ENCODE results near the gene ARHGAP25. TPM values are rescaled to one million over a fixed set of nuclear protein-coding genes. Genes with fewer than 3 reads are reported as not detected.

ARHGAP25 gene
- total RNA-seq, 2 experiments from 2014 or later = 79.8 to 87.7 TPM

- ChIA-PET POLR2A (no interaction called here), CTCF (interaction anchor here (0.7 to 3.1 kb wide), 2 partner anchors 66 to 108 kb away, joined by 7 to 9 read pairs; no protein-coding TSS in a partner anchor)
Measured at GRCh38 chr2:68817306-68817705, 82.7 kb downstream of the ARHGAP25 start.

DNA sequence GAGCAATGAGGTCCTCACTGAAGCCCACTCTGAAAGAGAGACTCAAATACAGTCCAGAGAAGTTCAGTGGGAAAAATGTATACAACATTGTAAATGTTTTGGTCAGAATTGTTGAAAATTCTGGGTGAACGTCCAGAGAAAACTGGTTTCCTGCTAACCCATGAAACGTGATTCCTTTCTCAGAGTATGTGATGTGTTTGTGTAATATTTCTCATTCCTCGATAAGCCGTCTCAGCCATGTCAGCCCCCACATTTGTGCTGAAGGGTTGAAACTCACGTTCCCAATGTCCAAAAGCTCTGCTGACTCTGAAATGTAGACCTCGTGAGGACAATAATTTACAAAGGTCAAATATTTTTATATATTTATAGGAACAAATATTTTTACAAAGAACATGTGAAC lies 84.9 kb downstream of the ARHGAP25 start:
- ChIA-PET CTCF (interaction anchor here (0.8 kb wide), 2 partner anchors 20 to 111 kb away, joined by 3 read pairs; no protein-coding TSS in a partner anchor), POLR2A (interaction anchor here (1.1 kb wide), 1 partner anchor 10 kb away, joined by 3 read pairs; no protein-coding TSS in a partner anchor)
- Mint-ChIP-seq H3K4me3 (no peak overlapping the region), H3K27me3 (no peaks in the 10 kb centered on the region), H3K4me1 (ENCODE audit: low read depth) (peaks cover 12% of the 10 kb centered on the region), H3K36me3 (peaks cover 62% of the 10 kb centered on the region), H3K9me3 (no peaks in the 10 kb centered on the region), H3K27ac (peak overlapping the region; percentile 25)
- intact Hi-C loops (cut with micrococcal nuclease) = no loop called here
- DNase-seq = no peak

More at GRCh38 chr2:68817306-68817705, 82.7 kb downstream of the ARHGAP25 start:
- peaks cover 61% of the 10 kb centered on the region for H3K36me3 Mint-ChIP-seq
- H3K4me1 Mint-ChIP-seq (ENCODE audit: low read depth) = peaks cover 6% of the 10 kb centered on the region
- no peak overlapping the region for H3K4me3 Mint-ChIP-seq
- intact Hi-C loops (cut with micrococcal nuclease) = no loop called here
- peak overlapping the region; percentile 81 for H3K27ac Mint-ChIP-seq
- H3K9me3 Mint-ChIP-seq = no peaks in the 10 kb centered on the region
- no peak for DNase-seq
- no peaks in the 10 kb centered on the region for H3K27me3 Mint-ChIP-seq

- Mint-ChIP-seq H3K36me3 (peaks cover 57% of the 10 kb centered on the region), H3K27me3 (no peaks in the 10 kb centered on the region), H3K4me1 (ENCODE audit: low read depth) (peaks cover 12% of the 10 kb centered on the region), H3K4me3 (no peak overlapping the region), H3K9me3 (no peaks in the 10 kb centered on the region), H3K27ac (no peak overlapping the region)
- DNase-seq = no peak
- intact Hi-C loops (cut with micrococcal nuclease) = no loop called here
- ChIA-PET POLR2A (no interaction called here), CTCF (interaction anchor here (1.3 kb wide), 1 partner anchor 113 kb away, joined by 3 read pairs; no protein-coding TSS in a partner anchor)
Measured at GRCh38 chr2:68822207-68822872, 87.7 kb downstream of the ARHGAP25 start.

GRCh38 chr2:68824831-68825230 lies 90.2 kb downstream of the ARHGAP25 start:
- intact Hi-C loops (cut with micrococcal nuclease) = no loop called here
- POLR2A ChIA-PET = no interaction called here
- no peak for DNase-seq
- Mint-ChIP-seq H3K9me3 (no peaks in the 10 kb centered on the region), H3K27ac (peak overlapping the region; percentile 69), H3K4me1 (ENCODE audit: low read depth) (peaks cover 31% of the 10 kb centered on the region), H3K36me3 (peaks cover 43% of the 10 kb centered on the region), H3K27me3 (no peaks in the 10 kb centered on the region), H3K4me3 (no peak overlapping the region)
- CTCF ChIA-PET = no interaction called here

DNA sequence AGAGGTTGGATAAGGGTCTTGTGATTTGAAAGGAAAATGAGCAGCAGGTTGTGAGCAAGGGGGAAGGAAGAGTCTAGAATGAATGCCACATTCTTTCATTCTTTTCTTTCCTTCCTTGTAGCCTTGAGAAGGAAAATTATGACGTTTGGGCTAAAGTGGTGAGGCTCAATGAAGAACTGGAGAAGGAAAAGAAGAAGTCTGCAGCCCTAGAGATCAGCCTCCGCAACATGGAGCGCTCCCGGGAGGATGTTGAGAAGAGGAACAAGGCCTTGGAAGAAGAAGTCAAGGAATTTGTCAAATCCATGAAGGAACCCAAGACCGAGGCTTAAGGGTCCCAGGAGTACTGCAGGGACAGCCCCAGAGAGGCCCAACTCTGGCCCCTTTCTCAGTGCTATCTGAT lies 91.3 kb downstream of the ARHGAP25 start:
- H3K27me3 Mint-ChIP-seq = no peaks in the 10 kb centered on the region
- intact Hi-C loops (cut with micrococcal nuclease) = no loop called here
- no peaks in the 10 kb centered on the region for H3K9me3 Mint-ChIP-seq
- peaks cover 40% of the 10 kb centered on the region for H3K4me1 Mint-ChIP-seq (ENCODE audit: low read depth)
- POLR2A ChIA-PET = no interaction called here
- no peak overlapping the region for H3K4me3 Mint-ChIP-seq
- peaks cover 41% of the 10 kb centered on the region for H3K36me3 Mint-ChIP-seq
- no peak for DNase-seq
- peak overlapping the region; percentile 20 for H3K27ac Mint-ChIP-seq
- CTCF ChIA-PET = interaction anchor here (0.6 kb wide), 1 partner anchor 100 kb away, joined by 3 read pairs; no protein-coding TSS in a partner anchor

- H3K27me3 Mint-ChIP-seq = no peaks in the 10 kb centered on the region
- H3K9me3 Mint-ChIP-seq = no peaks in the 10 kb centered on the region
- H3K36me3 Mint-ChIP-seq = peaks cover 29% of the 10 kb centered on the region
- peaks cover 55% of the 10 kb centered on the region for H3K4me1 Mint-ChIP-seq (ENCODE audit: low read depth)
- intact Hi-C loops (cut with micrococcal nuclease) = loop anchor here (2.0 kb wide), 1 partner anchor 13 kb away; no protein-coding TSS in a partner anchor
- H3K27ac Mint-ChIP-seq = peak overlapping the region; percentile 26
- ChIA-PET POLR2A (no interaction called here), CTCF (interaction anchor here (1.0 to 3.9 kb wide), 2 partner anchors 11 to 76 kb away, joined by 5 to 20 read pairs; no protein-coding TSS in a partner anchor)
- H3K4me3 Mint-ChIP-seq = no peak overlapping the region
- DNase-seq = no peak
Measured at GRCh38 chr2:68827666-68828065, 93.1 kb downstream of the ARHGAP25 start.

DNA sequence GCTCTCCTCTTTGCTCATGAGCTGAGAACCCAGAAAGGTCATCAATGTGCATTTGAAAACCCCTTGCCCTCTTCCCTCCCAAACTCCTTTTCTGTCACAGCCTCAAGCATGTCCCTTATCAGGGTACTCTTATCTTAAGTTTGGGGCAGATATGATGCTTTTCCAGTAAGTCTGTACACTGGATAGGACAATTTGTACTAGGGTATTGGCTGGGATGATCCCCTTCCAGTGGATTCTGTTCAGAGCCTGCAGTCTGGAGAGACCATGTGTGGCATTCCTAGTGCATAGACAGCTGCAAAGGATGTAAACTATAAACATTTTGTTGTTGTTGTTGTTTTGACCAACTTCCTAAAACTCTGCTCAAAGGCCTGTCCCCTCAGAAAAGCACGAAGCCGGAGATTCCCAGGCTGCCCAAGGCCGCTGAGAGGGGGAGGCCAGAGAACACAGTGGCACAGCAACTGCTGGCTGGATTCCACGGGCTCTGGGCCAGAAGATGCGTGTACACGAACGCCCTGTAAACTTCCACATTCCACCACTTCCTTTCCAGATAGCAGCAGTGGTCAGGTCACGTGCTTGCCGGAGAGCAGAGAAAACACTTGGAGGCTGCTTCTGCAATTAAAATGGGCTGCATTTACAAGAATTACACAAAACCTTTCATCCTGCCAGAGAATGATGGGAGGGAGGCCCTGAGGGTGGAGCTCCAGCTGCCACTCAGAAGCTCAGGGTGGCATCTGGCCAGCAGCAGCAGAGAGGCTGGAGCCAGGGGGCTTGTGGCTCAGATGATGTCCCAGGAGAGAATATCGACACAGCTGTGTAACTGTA lies 94.5 kb downstream of the ARHGAP25 start:
- Mint-ChIP-seq H3K27ac (peak overlapping the region; percentile 79), H3K4me3 (peak overlapping the region; percentile 21), H3K27me3 (no peaks in the 10 kb centered on the region), H3K36me3 (peaks cover 16% of the 10 kb centered on the region), H3K9me3 (no peaks in the 10 kb centered on the region), H3K4me1 (ENCODE audit: low read depth) (peaks cover 64% of the 10 kb centered on the region)
- ChIA-PET CTCF (interaction anchor here (1.0 to 3.9 kb wide), 9 partner anchors 10 to 365 kb away, joined by 3 to 20 read pairs (median 6); no protein-coding TSS in a partner anchor), POLR2A (interaction anchor here (0.7 to 1.3 kb wide), 3 partner anchors 8 to 81 kb away, joined by 3 read pairs; no protein-coding TSS in a partner anchor)
- intact Hi-C loops (cut with micrococcal nuclease) = loop anchor here (1.0 to 2.0 kb wide), 2 partner anchors 8 to 14 kb away; no protein-coding TSS in a partner anchor
- peak; percentile 86 for DNase-seq

- Mint-ChIP-seq H3K27ac (peak overlapping the region; percentile 79), H3K36me3 (peaks cover 12% of the 10 kb centered on the region), H3K4me1 (ENCODE audit: low read depth) (peaks cover 64% of the 10 kb centered on the region), H3K27me3 (no peaks in the 10 kb centered on the region), H3K9me3 (no peaks in the 10 kb centered on the region), H3K4me3 (peak overlapping the region; percentile 21)
- ChIA-PET CTCF (interaction anchor here (1.3 to 3.9 kb wide), 6 partner anchors 15 to 366 kb away, joined by 3 to 20 read pairs (median 10); no protein-coding TSS in a partner anchor), POLR2A (interaction anchor here (0.7 to 1.3 kb wide), 3 partner anchors 9 to 80 kb away, joined by 3 read pairs; no protein-coding TSS in a partner anchor)
- DNase-seq = no peak
- intact Hi-C loops (cut with micrococcal nuclease) = loop anchor here (1.0 to 5.0 kb wide), 3 partner anchors 8 to 177 kb away; no protein-coding TSS in a partner anchor
Measured at GRCh38 chr2:68829749-68830148, 95.1 kb downstream of the ARHGAP25 start.

GRCh38 chr2:68831686-68832232 lies 97.1 kb downstream of the ARHGAP25 start:
- Mint-ChIP-seq H3K9me3 (no peaks in the 10 kb centered on the region), H3K4me3 (peak overlapping the region; percentile 41), H3K27ac (peak overlapping the region; percentile 84), H3K36me3 (peaks cover 1% of the 10 kb centered on the region), H3K27me3 (no peaks in the 10 kb centered on the region), H3K4me1 (ENCODE audit: low read depth) (peaks cover 75% of the 10 kb centered on the region)
- intact Hi-C loops (cut with micrococcal nuclease) = loop anchor here (1.0 to 5.0 kb wide), 6 partner anchors 42 to 179 kb away; partner anchors contain the start of gene ARHGAP25
- POLR2A ChIA-PET = no interaction called here
- CTCF ChIA-PET = interaction anchor here (1.2 to 1.8 kb wide), 2 partner anchors 93 to 365 kb away, joined by 4 to 5 read pairs; partner anchors contain the start of genes APLF and FBXO48
- DNase-seq = peak; percentile 33

- H3K36me3 Mint-ChIP-seq = peaks cover 1% of the 10 kb centered on the region
Measured at GRCh38 chr2:68832233-68832869, 97.7 kb downstream of the ARHGAP25 start.

DNA sequence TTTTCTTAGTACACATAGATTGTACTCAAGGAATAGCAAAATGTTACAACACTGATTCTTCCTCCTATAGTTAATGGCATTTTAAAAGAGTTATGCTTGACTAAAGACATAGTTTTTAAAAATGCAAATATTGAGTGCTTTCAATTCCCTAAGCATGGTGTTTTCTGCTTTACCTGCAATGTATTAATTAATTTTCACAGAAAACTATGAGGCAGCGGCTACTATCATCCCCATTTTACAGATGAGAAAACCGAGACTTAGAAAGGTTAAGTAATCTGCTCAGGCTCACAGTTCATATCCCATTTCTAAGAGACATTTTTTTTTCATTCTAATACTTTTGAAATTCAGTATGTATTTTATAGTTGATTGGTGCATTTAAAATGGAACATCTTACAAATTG lies 98.6 kb downstream of the ARHGAP25 start:
- POLR2A ChIA-PET = interaction anchor here (0.5 kb wide), 1 partner anchor 111 kb away, joined by 3 read pairs; no protein-coding TSS in a partner anchor
- H3K9me3 Mint-ChIP-seq = no peaks in the 10 kb centered on the region
- no peak overlapping the region for H3K4me3 Mint-ChIP-seq
- no peaks in the 10 kb centered on the region for H3K27me3 Mint-ChIP-seq
- CTCF ChIA-PET = interaction anchor here (1.2 to 5.1 kb wide), 4 partner anchors 77 to 92 kb away, joined by 3 to 53 read pairs (median 4); no protein-coding TSS in a partner anchor
- H3K27ac Mint-ChIP-seq = no peak overlapping the region
- H3K4me1 Mint-ChIP-seq (ENCODE audit: low read depth) = peaks cover 82% of the 10 kb centered on the region
- DNase-seq = no peak
- no peaks in the 10 kb centered on the region for H3K36me3 Mint-ChIP-seq
- intact Hi-C loops (cut with micrococcal nuclease) = loop anchor here (5.0 kb wide), 1 partner anchor 181 kb away; no protein-coding TSS in a partner anchor

More at GRCh38 chr2:68832233-68832869, 97.7 kb downstream of the ARHGAP25 start:
- H3K9me3 Mint-ChIP-seq = no peaks in the 10 kb centered on the region
- CTCF ChIA-PET = interaction anchor here (1.2 to 5.1 kb wide), 5 partner anchors 77 to 366 kb away, joined by 3 to 53 read pairs (median 4); partner anchors contain the start of genes APLF and FBXO48
- peak overlapping the region; percentile 41 for H3K4me3 Mint-ChIP-seq
- intact Hi-C loops (cut with micrococcal nuclease) = loop anchor here (1.0 to 5.0 kb wide), 6 partner anchors 43 to 180 kb away; partner anchors contain the start of gene ARHGAP25
- peak overlapping the region; percentile 84 for H3K27ac Mint-ChIP-seq
- peak; percentile 75 for DNase-seq
- POLR2A ChIA-PET = no interaction called here
- H3K4me1 Mint-ChIP-seq (ENCODE audit: low read depth) = peaks cover 80% of the 10 kb centered on the region
- no peaks in the 10 kb centered on the region for H3K27me3 Mint-ChIP-seq
